ENCODE results near the gene GTF2IRD1. TPM values are rescaled to one million over a fixed set of nuclear protein-coding genes. Genes with fewer than 3 reads are reported as not detected.
"Not testable (repeated sequence)": the region's sequence is repeated elsewhere in the genome, so short reads cannot be mapped to it uniquely, and the experiment has no call there.

GTF2IRD1 gene
- total RNA-seq, 4 donors from 2014 or later, result 11.5 to 39.1 (median 22.5) TPM

DNA sequence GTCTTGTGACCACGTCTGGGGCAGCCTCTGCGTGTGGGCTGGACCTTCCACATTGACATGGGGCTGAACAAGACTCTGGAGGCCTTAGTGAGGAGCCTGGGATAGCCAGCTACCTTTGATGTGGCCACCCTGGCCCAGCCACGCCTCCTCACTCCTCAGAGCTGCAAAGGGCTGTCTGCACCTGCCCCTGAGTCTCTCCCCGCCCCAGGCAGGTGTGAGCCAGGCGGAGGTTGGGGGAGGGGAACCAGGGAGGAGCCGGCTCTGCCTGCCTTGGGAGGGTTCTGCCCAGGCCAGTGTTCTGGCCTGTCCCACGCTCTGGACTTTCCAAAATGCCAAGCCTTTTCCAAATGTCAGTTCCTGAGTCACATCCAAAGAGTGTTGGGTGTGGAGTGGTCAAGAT, 72.2 kb downstream of the GTF2IRD1 start:
- H3K36me3 ChIP-seq, result no peaks in the 10 kb centered on the region
- TF ChIP-seq, protein P1, sequence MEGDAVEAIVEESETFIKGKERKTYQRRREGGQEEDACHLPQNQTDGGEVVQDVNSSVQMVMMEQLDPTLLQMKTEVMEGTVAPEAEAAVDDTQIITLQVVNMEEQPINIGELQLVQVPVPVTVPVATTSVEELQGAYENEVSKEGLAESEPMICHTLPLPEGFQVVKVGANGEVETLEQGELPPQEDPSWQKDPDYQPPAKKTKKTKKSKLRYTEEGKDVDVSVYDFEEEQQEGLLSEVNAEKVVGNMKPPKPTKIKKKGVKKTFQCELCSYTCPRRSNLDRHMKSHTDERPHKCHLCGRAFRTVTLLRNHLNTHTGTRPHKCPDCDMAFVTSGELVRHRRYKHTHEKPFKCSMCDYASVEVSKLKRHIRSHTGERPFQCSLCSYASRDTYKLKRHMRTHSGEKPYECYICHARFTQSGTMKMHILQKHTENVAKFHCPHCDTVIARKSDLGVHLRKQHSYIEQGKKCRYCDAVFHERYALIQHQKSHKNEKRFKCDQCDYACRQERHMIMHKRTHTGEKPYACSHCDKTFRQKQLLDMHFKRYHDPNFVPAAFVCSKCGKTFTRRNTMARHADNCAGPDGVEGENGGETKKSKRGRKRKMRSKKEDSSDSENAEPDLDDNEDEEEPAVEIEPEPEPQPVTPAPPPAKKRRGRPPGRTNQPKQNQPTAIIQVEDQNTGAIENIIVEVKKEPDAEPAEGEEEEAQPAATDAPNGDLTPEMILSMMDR (IDR thresholded peaks at IDR 0.05), result no peak
- no peak for TF ChIP-seq POLR2A (IDR thresholded peaks at IDR 0.05)

DNA sequence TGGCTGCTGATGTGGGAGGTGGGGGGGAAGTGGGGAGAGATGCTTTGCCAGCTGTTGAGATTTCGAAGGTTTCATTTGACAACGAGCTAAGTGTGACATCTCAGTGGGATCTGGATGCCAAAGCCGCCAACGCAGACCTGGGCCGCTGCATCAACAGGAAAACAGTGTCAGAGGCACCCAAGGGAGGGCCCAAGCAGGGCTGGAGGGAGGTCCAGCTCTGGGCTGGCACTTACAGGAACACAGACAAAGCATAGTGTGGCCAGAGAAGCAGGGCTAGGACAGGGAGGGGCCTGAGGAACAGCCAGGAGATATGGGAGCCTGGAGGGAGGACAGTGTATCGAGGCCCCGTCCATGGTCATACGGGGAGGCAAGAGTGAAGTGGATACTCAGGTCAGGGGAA, 73.1 kb downstream of the GTF2IRD1 start:
- no peak for DNase-seq
- no peaks in the 10 kb centered on the region for H3K9me3 ChIP-seq
- H3K27ac ChIP-seq, result no peak overlapping the region
- no peaks in the 10 kb centered on the region for H3K4me1 ChIP-seq
- H3K36me3 ChIP-seq, result no peaks in the 10 kb centered on the region
- no peaks in the 10 kb centered on the region for H3K27me3 ChIP-seq
- H3K4me3 ChIP-seq, result no peak overlapping the region
- intact Hi-C loops (cut with DNase I; ENCODE audit: low total_unique reads), result no loop called here
- no peak for TF ChIP-seq POLR2A (IDR thresholded peaks at IDR 0.05)
- TF ChIP-seq, protein P1 (IDR thresholded peaks at IDR 0.05), result no peak

More for the DNA sequence above, 72.2 kb downstream of the GTF2IRD1 start:
- intact Hi-C loops (cut with DNase I; ENCODE audit: low total_unique reads), result no loop called here
- H3K9me3 ChIP-seq, result no peaks in the 10 kb centered on the region
- DNase-seq, result no peak
- H3K27me3 ChIP-seq, result no peaks in the 10 kb centered on the region
- no peaks in the 10 kb centered on the region for H3K4me1 ChIP-seq
- H3K4me3 ChIP-seq, result no peak overlapping the region
- H3K27ac ChIP-seq, result no peak overlapping the region

DNA sequence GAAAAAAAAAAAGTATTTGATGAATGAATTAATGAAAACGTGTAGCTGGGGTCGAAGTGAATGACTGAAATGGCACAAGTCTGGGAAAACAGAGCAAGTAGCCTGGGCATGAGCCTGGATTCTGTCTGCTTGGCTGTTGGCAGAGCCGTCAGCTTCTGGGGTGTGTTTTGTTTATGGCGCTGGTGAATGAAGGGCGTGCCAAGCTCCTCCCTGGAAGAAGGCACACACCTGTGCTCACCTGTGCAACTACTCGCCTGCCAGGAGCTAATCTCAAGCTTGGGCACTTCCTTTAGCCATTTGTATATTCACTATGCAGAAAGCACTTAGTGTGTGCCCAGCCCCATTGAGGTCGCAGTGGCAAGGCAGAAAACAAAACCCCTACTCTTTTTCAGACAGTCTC, 74.1 kb downstream of the GTF2IRD1 start:
- TF ChIP-seq, protein P1 (IDR thresholded peaks at IDR 0.05), result no peak
- no peak for TF ChIP-seq POLR2A (IDR thresholded peaks at IDR 0.05)
- Histone ChIP-seq H3K36me3 (no peaks in the 10 kb centered on the region), H3K9me3 (no peaks in the 10 kb centered on the region), H3K4me3 (no peak overlapping the region), H3K27ac (no peak overlapping the region), H3K4me1 (no peaks in the 10 kb centered on the region), H3K27me3 (no peaks in the 10 kb centered on the region)
- DNase-seq, result no peak
- intact Hi-C loops (cut with DNase I; ENCODE audit: low total_unique reads), result no loop called here

DNA sequence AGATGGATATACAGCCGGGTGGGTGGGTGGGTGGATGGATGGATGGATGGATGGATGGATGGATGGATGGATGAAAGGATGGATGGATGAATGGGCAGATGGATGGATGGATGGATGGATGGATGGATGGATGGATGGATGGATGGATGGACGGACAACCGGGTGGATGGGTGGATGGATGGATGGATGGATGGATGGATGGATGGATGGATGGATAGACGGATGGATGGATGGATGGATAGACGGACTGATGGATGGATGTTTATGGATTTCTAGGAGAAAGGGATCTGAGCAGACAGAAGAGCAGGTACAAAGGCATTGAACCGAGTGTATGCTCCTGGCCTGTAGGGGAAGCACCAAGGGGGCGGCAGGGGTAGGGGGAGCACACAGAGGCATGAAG, 75.1 kb downstream of the GTF2IRD1 start:
- H3K27me3 ChIP-seq; H3K4me1 ChIP-seq; H3K27ac ChIP-seq; H3K36me3 ChIP-seq; H3K9me3 ChIP-seq; DNase-seq; intact Hi-C loops (cut with DNase I; ENCODE audit: low total_unique reads); H3K4me3 ChIP-seq: not testable (repeated sequence)

DNA sequence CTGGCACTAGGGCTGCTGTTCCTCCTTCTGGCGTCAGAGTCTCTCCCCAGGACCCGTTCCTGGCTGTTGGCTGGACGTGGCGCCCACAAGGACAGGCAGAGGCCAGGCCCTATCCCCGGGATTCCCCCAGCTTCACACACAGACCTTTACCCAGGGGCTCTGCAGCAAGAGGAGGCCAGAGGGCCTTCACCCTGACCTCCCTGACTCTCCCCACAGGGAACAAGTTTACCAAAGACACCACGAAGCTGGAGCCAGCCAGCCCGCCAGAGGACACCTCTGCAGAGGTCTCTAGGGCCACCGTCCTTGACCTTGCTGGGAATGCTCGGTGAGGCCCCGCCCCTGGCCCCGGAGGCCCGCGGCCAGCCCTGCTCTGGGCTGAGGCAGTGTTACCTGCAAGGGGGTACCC, 82.2 kb downstream of the GTF2IRD1 start:
- Histone ChIP-seq H3K9me3 (no peaks in the 10 kb centered on the region), H3K4me1 (no peaks in the 10 kb centered on the region), H3K4me3 (no peak overlapping the region), H3K27me3 (no peaks in the 10 kb centered on the region), H3K27ac (no peak overlapping the region), H3K36me3 (no peaks in the 10 kb centered on the region)
- DNase-seq, result no peak
- TF ChIP-seq, protein P1 (IDR thresholded peaks at IDR 0.05), result no peak
- TF ChIP-seq POLR2A (IDR thresholded peaks at IDR 0.05), result no peak
- intact Hi-C loops (cut with DNase I; ENCODE audit: low total_unique reads), result no loop called here

DNA sequence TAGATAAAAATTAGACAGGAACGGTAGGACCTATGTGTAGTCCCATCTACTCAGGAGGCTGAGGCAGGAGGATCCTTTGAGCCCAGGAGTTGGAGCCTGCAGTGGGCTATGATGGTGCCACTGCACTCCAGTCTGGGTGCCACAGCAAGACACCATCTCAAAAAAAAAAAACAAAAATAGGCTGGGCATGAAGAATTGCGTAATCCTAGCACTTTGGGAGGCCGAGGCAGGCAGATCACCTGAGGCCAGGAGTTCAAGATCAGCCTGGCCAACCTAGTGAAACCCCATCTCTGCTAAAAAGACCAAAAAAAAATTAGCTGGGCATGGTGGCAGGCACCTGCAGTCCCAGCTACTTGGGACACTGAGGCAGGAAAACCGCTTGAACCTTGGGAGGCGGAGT, 88.2 kb downstream of the GTF2IRD1 start:
- DNase-seq; H3K27me3 ChIP-seq; H3K27ac ChIP-seq; H3K9me3 ChIP-seq; H3K4me3 ChIP-seq; H3K4me1 ChIP-seq; intact Hi-C loops (cut with DNase I; ENCODE audit: low total_unique reads); H3K36me3 ChIP-seq: not testable (repeated sequence)
